Neutrophil (primary cell): ENCODE results near the gene LGALSL.

Experiments used
- H3K27ac ChIP-seq: fragments of 200-600 bp; sonication (generic); 2 replicates; pipeline ENCODE4 v1.5.1; 2016; ENCODE audit warnings: mild to moderate bottlenecking, moderate library complexity
- H3K27me3 ChIP-seq: fragments of 200-600 bp; sonication (generic); 2 replicates; pipeline ENCODE4 v1.6.0; 2016; ENCODE audit warnings: mild to moderate bottlenecking
- H3K36me3 ChIP-seq: fragments of 200-600 bp; sonication (generic); 2 replicates; pipeline ENCODE4 v1.5.1; 2017
- H3K4me1 ChIP-seq, 2 experiments: fragments of 200-600 bp in 1 of 2; sonication (generic) in 1 of 2; 1 replicate in 1 of 2; 2 replicates in 1 of 2; pipeline versions ENCODE4 v1.5.1 to v1.6.1; 2013 to 2016; ENCODE audit warnings: low read depth in 1 of 2, low read length in 1 of 2, mild to moderate bottlenecking in 1 of 2, moderate library complexity in 1 of 2; ENCODE audit not compliant: control insufficient read depth in 1 of 2, insufficient read depth in 1 of 2
- H3K4me3 ChIP-seq, 2 experiments: fragments of 200-600 bp in 1 of 2; sonication (generic) in 1 of 2; 1 replicate in 1 of 2; 2 replicates in 1 of 2; pipeline ENCODE4 v1.5.1; 2013 to 2016; ENCODE audit warnings: low read depth in 1 of 2, low read length in 1 of 2, mild to moderate bottlenecking in 1 of 2, moderate library complexity in 1 of 2
- H3K9me3 ChIP-seq: fragments of 200-600 bp; sonication (generic); 2 replicates; pipeline ENCODE4 v1.5.1; 2016
- CTCF ChIP-seq: fragments of 200-600 bp; sonication (generic); IDR thresholded peaks from 2 replicates; pipeline ENCODE4 v1.5.1; 2016; ENCODE audit warnings: antibody characterized with exemption

LGALSL gene

GRCh38 chr2:64420677-64421076, 33.3 kb upstream of the LGALSL start:
- H3K27ac ChIP-seq, result no peak overlapping the region
- no peak for TF ChIP-seq CTCF
- peaks cover 37 to 51% of the 10 kb centered on the region in 2 experiments for H3K4me1 ChIP-seq

GRCh38 chr2:64421201-64421600, 32.8 kb upstream of the LGALSL start:
- Histone ChIP-seq H3K27ac (no peak overlapping the region), H3K9me3 (no peaks in the 10 kb centered on the region), H3K4me3 (no peak overlapping the region), H3K4me1 (peaks cover 32 to 46% of the 10 kb centered on the region in 2 experiments), H3K27me3 (no peaks in the 10 kb centered on the region), H3K36me3 (no peaks in the 10 kb centered on the region)
- TF ChIP-seq CTCF, result no peak

More at GRCh38 chr2:64420677-64421076, 33.3 kb upstream of the LGALSL start:
- no peaks in the 10 kb centered on the region for H3K27me3 ChIP-seq
- H3K9me3 ChIP-seq, result no peaks in the 10 kb centered on the region
- no peaks in the 10 kb centered on the region for H3K36me3 ChIP-seq
- no peak overlapping the region for H3K4me3 ChIP-seq

GRCh38 chr2:64422466-64422865, 31.5 kb upstream of the LGALSL start:
- Histone ChIP-seq H3K36me3 (no peaks in the 10 kb centered on the region), H3K27ac (peak overlapping the region; percentile 12), H3K27me3 (no peaks in the 10 kb centered on the region), H3K9me3 (no peaks in the 10 kb centered on the region), H3K4me1 (peaks cover 20 to 33% of the 10 kb centered on the region in 2 experiments), H3K4me3 (no peak overlapping the region)
- TF ChIP-seq CTCF, result no peak

GRCh38 chr2:64423303-64423702, 30.7 kb upstream of the LGALSL start:
- TF ChIP-seq CTCF, result no peak
- H3K4me1 ChIP-seq, result peaks cover 16 to 29% of the 10 kb centered on the region in 2 experiments
- no peaks in the 10 kb centered on the region for H3K36me3 ChIP-seq
- H3K27me3 ChIP-seq, result no peaks in the 10 kb centered on the region
- H3K4me3 ChIP-seq, result no peak overlapping the region
- H3K27ac ChIP-seq, result no peak overlapping the region
- no peaks in the 10 kb centered on the region for H3K9me3 ChIP-seq

GRCh38 chr2:64424416-64424987, 29.5 kb upstream of the LGALSL start:
- H3K9me3 ChIP-seq, result no peaks in the 10 kb centered on the region
- TF ChIP-seq CTCF, result no peak
- peaks cover 16 to 29% of the 10 kb centered on the region in 2 experiments for H3K4me1 ChIP-seq
- H3K4me3 ChIP-seq, result no peak overlapping the region
- H3K27me3 ChIP-seq, result no peaks in the 10 kb centered on the region
- peak overlapping the region; percentile 51 for H3K27ac ChIP-seq
- no peaks in the 10 kb centered on the region for H3K36me3 ChIP-seq
